ENCODE data around the gene STAG1. TPM values are rescaled to one million over a fixed set of nuclear protein-coding genes. Genes with fewer than 3 reads are reported as not detected.

STAG1 gene
- total and polyA plus RNA-seq, 9 of the 15 experiments (the other 6 are each of a cell fraction or from before 2014, with no cell fraction given), result 2.7 to 17.7 (median 8.8) TPM

- TF ChIP-seq, protein P1, sequence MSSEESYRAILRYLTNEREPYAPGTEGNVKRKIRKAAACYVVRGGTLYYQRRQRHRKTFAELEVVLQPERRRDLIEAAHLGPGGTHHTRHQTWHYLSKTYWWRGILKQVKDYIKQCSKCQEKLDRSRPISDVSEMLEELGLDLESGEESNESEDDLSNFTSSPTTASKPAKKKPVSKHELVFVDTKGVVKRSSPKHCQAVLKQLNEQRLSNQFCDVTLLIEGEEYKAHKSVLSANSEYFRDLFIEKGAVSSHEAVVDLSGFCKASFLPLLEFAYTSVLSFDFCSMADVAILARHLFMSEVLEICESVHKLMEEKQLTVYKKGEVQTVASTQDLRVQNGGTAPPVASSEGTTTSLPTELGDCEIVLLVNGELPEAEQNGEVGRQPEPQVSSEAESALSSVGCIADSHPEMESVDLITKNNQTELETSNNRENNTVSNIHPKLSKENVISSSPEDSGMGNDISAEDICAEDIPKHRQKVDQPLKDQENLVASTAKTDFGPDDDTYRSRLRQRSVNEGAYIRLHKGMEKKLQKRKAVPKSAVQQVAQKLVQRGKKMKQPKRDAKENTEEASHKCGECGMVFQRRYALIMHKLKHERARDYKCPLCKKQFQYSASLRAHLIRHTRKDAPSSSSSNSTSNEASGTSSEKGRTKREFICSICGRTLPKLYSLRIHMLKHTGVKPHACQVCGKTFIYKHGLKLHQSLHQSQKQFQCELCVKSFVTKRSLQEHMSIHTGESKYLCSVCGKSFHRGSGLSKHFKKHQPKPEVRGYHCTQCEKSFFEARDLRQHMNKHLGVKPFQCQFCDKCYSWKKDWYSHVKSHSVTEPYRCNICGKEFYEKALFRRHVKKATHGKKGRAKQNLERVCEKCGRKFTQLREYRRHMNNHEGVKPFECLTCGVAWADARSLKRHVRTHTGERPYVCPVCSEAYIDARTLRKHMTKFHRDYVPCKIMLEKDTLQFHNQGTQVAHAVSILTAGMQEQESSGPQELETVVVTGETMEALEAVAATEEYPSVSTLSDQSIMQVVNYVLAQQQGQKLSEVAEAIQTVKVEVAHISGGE (CRISPR knock-in tag; IDR thresholded peaks at IDR 0.05), result no peak
- TF ChIP-seq ZNF668 (CRISPR knock-in tag; IDR thresholded peaks at IDR 0.05), result no peak
- no peak for TF ChIP-seq SUPT5H (IDR thresholded peaks at IDR 0.05)
- TF ChIP-seq EGR1 (conservative IDR thresholded peaks at IDR 0.05), result no peak
- TF ChIP-seq CREB3L1 (IDR thresholded peaks at IDR 0.05; ENCODE audit: borderline replicate concordance, low read depth), result no peak
Observed at GRCh38 chr3:136621628-136622027, 130.6 kb downstream of the STAG1 start (continued).

DNA sequence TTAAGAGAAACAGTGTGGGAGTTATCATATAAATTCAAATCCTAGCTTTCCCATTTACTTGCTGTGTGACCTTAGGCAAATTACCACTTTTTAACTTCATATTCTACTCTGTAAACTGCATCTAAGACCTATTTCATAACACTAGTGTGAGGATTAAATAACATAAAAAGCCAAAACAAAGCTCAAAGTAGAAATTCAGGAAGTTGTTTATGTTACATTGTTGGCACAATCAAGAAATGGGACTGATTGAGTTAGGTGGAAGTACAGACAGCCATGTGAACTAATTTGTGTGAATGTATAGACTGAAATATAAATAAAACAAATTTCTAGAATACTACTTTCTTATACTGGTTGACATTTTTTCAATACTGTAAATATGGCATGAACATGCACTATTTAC lies 131.7 kb downstream of the STAG1 start:
- intact Hi-C loops (cut with micrococcal nuclease) (no loop called here), in situ Hi-C loops (cut with MboI) (no loop called here)
- H4K20me1 ChIP-seq (replicated peaks; ENCODE audit: control insufficient read depth, insufficient read depth, low read length), result no peaks in the 10 kb centered on the region
- 0 out of 3 replicates have a peak, but pooled peaks cover 5% of the 10 kb centered on the region for H3K79me2 ChIP-seq (ENCODE audit: control insufficient read depth, insufficient read depth, low read length)
- H3K4me3 ChIP-seq, result no peak overlapping the region
- H3K4me2 ChIP-seq (ENCODE audit: insufficient read depth, low read length), result no peak overlapping the region
- peaks cover 3 to 14% of the 10 kb centered on the region in 2 experiments; a peak in 3 of 5 replicates for H3K4me1 ChIP-seq (replicated peaks in 1 of 2; ENCODE audit: control insufficient read depth in 2 of 2, insufficient read depth in 2 of 2, low read length in 2 of 2)
- H3K9me1 ChIP-seq (ENCODE audit: control insufficient read depth, insufficient read depth, low read length), result no peaks in the 10 kb centered on the region
- H3K27me3 ChIP-seq (ENCODE audit: control insufficient read depth in 2 of 2, insufficient read depth in 2 of 2, low read length in 2 of 2), result no peaks in the 10 kb centered on the region
- no peak overlapping the region for H2AFZ ChIP-seq (ENCODE audit: low read depth, low read length)
- H3K9me3 ChIP-seq (replicated peaks; ENCODE audit: control insufficient read depth, insufficient read depth, low read depth, low read length), result no peaks in the 10 kb centered on the region
- BruUV-seq (replicated peaks), result no TSS peak
- CTCF ChIA-PET (ENCODE audit: low intra/inter-chr PET ratio), result no interaction called here
- no peak for DNase-seq (ENCODE audit: extremely low read depth in 1 of 4, low spot score in 3 of 4)
- no peak for ATAC-seq
- H3K27ac ChIP-seq (ENCODE audit: extremely low read depth, low read depth, low read length), result no peak overlapping the region
- no peak for FAIRE-seq
- no peaks in the 10 kb centered on the region for H3K36me3 ChIP-seq (ENCODE audit: control insufficient read depth, insufficient read depth, low read length)
- TF ChIP-seq NFIC (IDR thresholded peaks at IDR 0.05) (no peak), HOXB6 (CRISPR knock-in tag; IDR thresholded peaks at IDR 0.05; ENCODE audit: borderline replicate concordance) (no peak), HMG20A (CRISPR knock-in tag; conservative IDR thresholded peaks at IDR 0.05) (no peak), MLLT1 (IDR thresholded peaks at IDR 0.05) (no peak), ZC3H8 (IDR thresholded peaks at IDR 0.05) (no peak), CHCHD3 (CRISPR knock-in tag; IDR thresholded peaks at IDR 0.05) (no peak), SAFB2 (IDR thresholded peaks at IDR 0.05; ENCODE audit: borderline replicate concordance, low read depth, low read length, severe bottlenecking) (no peak), HSF4 (CRISPR knock-in tag; IDR thresholded peaks at IDR 0.05; ENCODE audit: borderline replicate concordance) (no peak), SMAD1 (IDR thresholded peaks at IDR 0.05; ENCODE audit: low read depth, low read length, partially characterized antibody) (no peak), CEBPG (CRISPR knock-in tag; IDR thresholded peaks at IDR 0.05) (no peak), CEBPG (tag; conservative IDR thresholded peaks at IDR 0.05 in 1 of 2, IDR thresholded peaks at IDR 0.05 in 1 of 2) (no peak), MAFG (tag; conservative IDR thresholded peaks at IDR 0.05) (no peak)
- POLR2A ChIA-PET, result interaction anchor here (1.1 kb wide), 1 partner anchor 17 kb away, joined by 3 read pairs; no protein-coding TSS in a partner anchor
- H3K9ac ChIP-seq (ENCODE audit: insufficient read depth in 1 of 2, low read depth in 2 of 2, low read length in 2 of 2), result no peak overlapping the region

Measured in K562 (cell line).